Neural cell (in vitro differentiated cells): Measurements from ENCODE around the gene LUC7L2. TPM values are rescaled to one million over a fixed set of nuclear protein-coding genes. Genes with fewer than 3 reads are reported as not detected.
"Not testable (repeated sequence)": the region's sequence is repeated elsewhere in the genome, so short reads cannot be mapped to it uniquely, and the experiment has no call there.

Source experiments
- H2AFZ ChIP-seq: fragments of 200-600, 300-800 bp; sonication (generic), shearing (Covaris generic); 2 replicates; pipeline ENCODE4 v1.6.0; 2014; ENCODE audit warnings: low read depth, mild to moderate bottlenecking, antibody characterized with exemption, low read length, moderate library complexity
- H3F3A ChIP-seq: fragments of 200-600 bp; shearing (Covaris generic); 2 replicates; pipeline ENCODE4 v1.6.1; 2016; ENCODE audit warnings: mild to moderate bottlenecking, moderate library complexity, mixed read lengths, antibody characterized with exemption, low read length; ENCODE audit not compliant: insufficient read depth, poor library complexity, severe bottlenecking
- H3K27ac ChIP-seq: fragments of 200-600, 300-800 bp; sonication (generic), shearing (Covaris generic); 2 replicates; pipeline ENCODE4 v1.5.1; 2014; ENCODE audit warnings: mild to moderate bottlenecking, low read length, moderate library complexity
- H3K27me3 ChIP-seq: fragments of 300-800, 200-600 bp; sonication (generic), shearing (Covaris generic); 2 replicates; pipeline ENCODE4 v1.6.0; 2014; ENCODE audit warnings: mild to moderate bottlenecking, low read depth, low read length, moderate library complexity; ENCODE audit not compliant: insufficient read depth
- H3K36me3 ChIP-seq: fragments of 300-800, 200-600 bp; sonication (generic), shearing (Covaris generic); 2 replicates; pipeline ENCODE4 v1.5.1; 2014; ENCODE audit warnings: mild to moderate bottlenecking, antibody characterized with exemption, low read length, moderate library complexity; ENCODE audit not compliant: insufficient read depth
- H3K4me2 ChIP-seq: fragments of 300-800, 200-600 bp; sonication (generic), shearing (Covaris generic); 2 replicates; pipeline ENCODE4 v1.6.0; 2014; ENCODE audit warnings: mild to moderate bottlenecking, low read length
- H3K4me3 ChIP-seq: fragments of 300-800, 200-600 bp; sonication (generic), shearing (Covaris generic); 2 replicates; pipeline ENCODE4 v1.5.1; 2014; ENCODE audit warnings: mild to moderate bottlenecking, low read length, moderate library complexity
- H3K79me2 ChIP-seq: fragments of 200-600 bp; shearing (Covaris generic); replicated peaks from 2 replicates; pipeline ENCODE4 v1.6.0; 2014; ENCODE audit warnings: mild to moderate bottlenecking, low read length, moderate library complexity; ENCODE audit not compliant: insufficient read depth
- H3K9ac ChIP-seq: fragments of 300-800, 200-600 bp; sonication (generic), shearing (Covaris generic); 2 replicates; pipeline ENCODE4 v1.6.1; 2016; ENCODE audit warnings: mild to moderate bottlenecking, low read length, mixed read lengths
- H3K9me2 ChIP-seq: fragments of 200-600 bp; shearing (Covaris generic); 2 replicates; pipeline ENCODE4 v1.6.1; 2016; ENCODE audit warnings: mild to moderate bottlenecking, low read length, mixed read lengths; ENCODE audit not compliant: insufficient read depth
- H3K9me3 ChIP-seq: fragments of 200-600, 300-800 bp; sonication (generic), shearing (Covaris generic); 2 replicates; pipeline ENCODE4 v1.6.1; 2016; ENCODE audit warnings: mild to moderate bottlenecking, mixed run types, low read length, moderate library complexity, mixed read lengths
- H4K20me1 ChIP-seq: fragments of 200-600 bp; shearing (Covaris generic); 2 replicates; pipeline ENCODE4 v1.6.1; 2016; ENCODE audit warnings: mild to moderate bottlenecking, mixed run types; ENCODE audit not compliant: insufficient read depth
- EP300 ChIP-seq: fragments of 450-650 bp; conservative IDR thresholded peaks from 2 replicates; pipeline ENCODE4 v1.6.1; 2014; ENCODE audit warnings: antibody characterized with exemption, mild to moderate bottlenecking, moderate library complexity; ENCODE audit not compliant: poor library complexity, severe bottlenecking
- EZH2 ChIP-seq: fragments of 200-600, 300-800 bp; shearing (Covaris generic), sonication (generic); IDR thresholded peaks from 2 replicates; pipeline ENCODE4 v1.6.1; 2014; ENCODE audit warnings: antibody characterized with exemption, low read length, borderline replicate concordance, mild to moderate bottlenecking; ENCODE audit not compliant: insufficient read depth, poor library complexity, severe bottlenecking
- MXI1 ChIP-seq: fragments of 450-650 bp; conservative IDR thresholded peaks from 2 replicates; pipeline ENCODE4 v1.6.1; 2014; ENCODE audit warnings: antibody characterized with exemption, mild to moderate bottlenecking; ENCODE audit not compliant: poor library complexity, severe bottlenecking
- POLR2AphosphoS5 ChIP-seq: IDR thresholded peaks from 2 replicates; pipeline ENCODE4 v1.6.1; 2012
- RAD21 ChIP-seq: fragments of 450-650 bp; conservative IDR thresholded peaks from 2 replicates; pipeline ENCODE4 v1.6.1; 2014; ENCODE audit warnings: antibody characterized with exemption, mild to moderate bottlenecking, moderate library complexity
- REST ChIP-seq: IDR thresholded peaks from 2 replicates; pipeline ENCODE4 v1.6.1; 2012; ENCODE audit warnings: borderline replicate concordance
- SMC3 ChIP-seq: fragments of 450-650 bp; conservative IDR thresholded peaks from 2 replicates; pipeline ENCODE4 v1.6.1; 2014; ENCODE audit warnings: antibody characterized with exemption, mild to moderate bottlenecking, moderate library complexity; ENCODE audit not compliant: poor library complexity
- TAF1 ChIP-seq: IDR thresholded peaks from 2 replicates; pipeline ENCODE4 v1.6.1; 2012; ENCODE audit warnings: low read depth
- polyA plus RNA-seq: library from polyadenylated mRNA; depleted of rRNA; stranded (reverse); fragments of >200 nt; gene quantifications from 2 replicates; pipeline ENCODE4 v1.2.3, GENCODE V29; 2014
- TF ChIP-seq, protein P1 (sequence below): fragments of 450-650 bp; IDR thresholded peaks from 2 replicates; pipeline ENCODE4 v1.5.1; 2014; ENCODE audit warnings: antibody characterized with exemption, mild to moderate bottlenecking, moderate library complexity; ENCODE audit not compliant: poor library complexity, severe bottlenecking

The LUC7L2 gene
- polyA plus RNA-seq, 1 donor from 2014 or later, result 153 TPM

- no peaks in the 10 kb centered on the region for H3K9me3 ChIP-seq
- no peaks in the 10 kb centered on the region for H3K9me2 ChIP-seq
- no peak overlapping the region for H3K4me3 ChIP-seq
- H3K27me3 ChIP-seq, result no peaks in the 10 kb centered on the region
- no peaks in the 10 kb centered on the region for H3K36me3 ChIP-seq
- H3K4me2 ChIP-seq, result no peak overlapping the region
- TF ChIP-seq SMC3, result no peak
- TF ChIP-seq MXI1, result no peak
- no peak for TF ChIP-seq EZH2
- TF ChIP-seq, protein P1, sequence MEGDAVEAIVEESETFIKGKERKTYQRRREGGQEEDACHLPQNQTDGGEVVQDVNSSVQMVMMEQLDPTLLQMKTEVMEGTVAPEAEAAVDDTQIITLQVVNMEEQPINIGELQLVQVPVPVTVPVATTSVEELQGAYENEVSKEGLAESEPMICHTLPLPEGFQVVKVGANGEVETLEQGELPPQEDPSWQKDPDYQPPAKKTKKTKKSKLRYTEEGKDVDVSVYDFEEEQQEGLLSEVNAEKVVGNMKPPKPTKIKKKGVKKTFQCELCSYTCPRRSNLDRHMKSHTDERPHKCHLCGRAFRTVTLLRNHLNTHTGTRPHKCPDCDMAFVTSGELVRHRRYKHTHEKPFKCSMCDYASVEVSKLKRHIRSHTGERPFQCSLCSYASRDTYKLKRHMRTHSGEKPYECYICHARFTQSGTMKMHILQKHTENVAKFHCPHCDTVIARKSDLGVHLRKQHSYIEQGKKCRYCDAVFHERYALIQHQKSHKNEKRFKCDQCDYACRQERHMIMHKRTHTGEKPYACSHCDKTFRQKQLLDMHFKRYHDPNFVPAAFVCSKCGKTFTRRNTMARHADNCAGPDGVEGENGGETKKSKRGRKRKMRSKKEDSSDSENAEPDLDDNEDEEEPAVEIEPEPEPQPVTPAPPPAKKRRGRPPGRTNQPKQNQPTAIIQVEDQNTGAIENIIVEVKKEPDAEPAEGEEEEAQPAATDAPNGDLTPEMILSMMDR, result no peak
- no peak for TF ChIP-seq TAF1
- no peak for TF ChIP-seq POLR2AphosphoS5
- TF ChIP-seq REST, result no peak
- no peak for TF ChIP-seq RAD21
- no peak for TF ChIP-seq EP300
- H3F3A ChIP-seq, result no peaks in the 10 kb centered on the region
- no peak overlapping the region for H3K27ac ChIP-seq
- no peak overlapping the region for H3K9ac ChIP-seq
- H3K79me2 ChIP-seq, result no peaks in the 10 kb centered on the region
- no peak overlapping the region for H2AFZ ChIP-seq
- no peaks in the 10 kb centered on the region for H4K20me1 ChIP-seq
Observed at GRCh38 chr7:139321071-139321745, 38.5 kb upstream of the LUC7L2 start.

GRCh38 chr7:139324709-139325108 is 35.0 kb upstream of the LUC7L2 start:
- H3K36me3 ChIP-seq, H3K4me2 ChIP-seq, H3K79me2 ChIP-seq, H4K20me1 ChIP-seq, H3K9ac ChIP-seq, H3K9me3 ChIP-seq, H3K27ac ChIP-seq, H3K27me3 ChIP-seq, H2AFZ ChIP-seq, H3K4me3 ChIP-seq, H3F3A ChIP-seq, H3K9me2 ChIP-seq: not testable (repeated sequence)

GRCh38 chr7:139328375-139328774 is 31.3 kb upstream of the LUC7L2 start:
- Histone ChIP-seq H2AFZ (no peak overlapping the region), H3K9me3 (no peaks in the 10 kb centered on the region), H3K9me2 (no peaks in the 10 kb centered on the region), H3K4me2 (no peak overlapping the region), H3K27me3 (no peaks in the 10 kb centered on the region), H3K4me3 (no peak overlapping the region), H3K79me2 (no peaks in the 10 kb centered on the region), H4K20me1 (no peaks in the 10 kb centered on the region), H3K27ac (no peak overlapping the region), H3K36me3 (no peaks in the 10 kb centered on the region), H3K9ac (no peak overlapping the region), H3F3A (no peaks in the 10 kb centered on the region)
- TF ChIP-seq EZH2 (no peak), MXI1 (no peak), EP300 (no peak), POLR2AphosphoS5 (no peak), RAD21 (no peak), REST (no peak), SMC3 (no peak), TAF1 (no peak)
- TF ChIP-seq, protein P1, result no peak
